Mesenchymal stem cell (in vitro differentiated cells and primary cell): ENCODE data around the gene UACA.
"Not testable (repeated sequence)": the region's sequence is repeated elsewhere in the genome, so short reads cannot be mapped to it uniquely, and the experiment has no call there.

Experiments
- DNase-seq: peaks from one replicate; pipeline ENCODE4 v3.0.0-alpha.2; 2013
- H2AFZ ChIP-seq: one replicate; pipeline ENCODE4 v1.6.1; 2013; ENCODE audit warnings: low read depth, mild to moderate bottlenecking, control low read depth, inconsistent platforms, low read length, moderate library complexity
- H2AK5ac ChIP-seq: 2 replicates; pipeline ENCODE4 v1.6.1; 2013; ENCODE audit warnings: low read length, moderate library complexity, mild to moderate bottlenecking, inconsistent platforms; ENCODE audit not compliant: severe bottlenecking
- H2BK120ac ChIP-seq: one replicate; pipeline ENCODE4 v1.6.1; 2013; ENCODE audit warnings: low read depth, mild to moderate bottlenecking, inconsistent platforms, low read length, moderate library complexity
- H2BK12ac ChIP-seq, 2 experiments: one replicate each; pipeline ENCODE4 v1.6.1; 2013; ENCODE audit warnings: inconsistent platforms in 2 of 2, low read length in 2 of 2, mild to moderate bottlenecking in 2 of 2, moderate library complexity in 2 of 2, control low read depth in 1 of 2
- H2BK15ac ChIP-seq: one replicate; pipeline ENCODE4 v1.6.1; 2013; ENCODE audit warnings: mild to moderate bottlenecking, low read depth, inconsistent platforms; ENCODE audit not compliant: poor library complexity, severe bottlenecking
- H2BK5ac ChIP-seq: 2 replicates; pipeline ENCODE4 v1.6.1; 2013; ENCODE audit warnings: low read depth, mild to moderate bottlenecking, low read length, control low read depth, inconsistent platforms; ENCODE audit not compliant: poor library complexity, severe bottlenecking
- H3K14ac ChIP-seq, 2 experiments: one replicate each; pipeline ENCODE4 v1.6.1; 2013; ENCODE audit warnings: inconsistent platforms in 2 of 2, low read length in 2 of 2, control low read depth in 1 of 2, mild to moderate bottlenecking in 1 of 2, moderate library complexity in 1 of 2
- H3K18ac ChIP-seq, 2 experiments: one replicate each; pipeline ENCODE4 v1.6.1; 2013; ENCODE audit warnings: inconsistent platforms in 2 of 2, low read length in 2 of 2, control low read depth in 1 of 2, low read depth in 1 of 2, mild to moderate bottlenecking in 1 of 2
- H3K23ac ChIP-seq, 2 experiments: one replicate each; pipeline ENCODE4 v1.6.1; 2013; ENCODE audit warnings: inconsistent platforms in 2 of 2, low read length in 2 of 2, mild to moderate bottlenecking in 2 of 2, moderate library complexity in 2 of 2, control low read depth in 1 of 2
- H3K27ac ChIP-seq: 2 replicates; pipeline ENCODE4 v1.5.1; 2013; ENCODE audit warnings: mild to moderate bottlenecking, moderate library complexity, low read length, control low read depth, inconsistent platforms; ENCODE audit not compliant: poor library complexity, severe bottlenecking
- H3K27me3 ChIP-seq, 2 experiments: 2 replicates each; pipeline versions ENCODE4 v1.6.1 to v1.7.0; 2013; ENCODE audit warnings: low read length in 2 of 2, mild to moderate bottlenecking in 2 of 2, moderate library complexity in 2 of 2, control low read depth in 1 of 2, inconsistent platforms in 1 of 2; ENCODE audit not compliant: control insufficient read depth in 1 of 2, insufficient read depth in 1 of 2
- H3K36me3 ChIP-seq, 2 experiments: 2 replicates each; pipeline versions ENCODE4 v1.6.1 to v1.7.0; 2013; ENCODE audit warnings: low read length in 2 of 2, control low read depth in 1 of 2, inconsistent platforms in 1 of 2, low read depth in 1 of 2, mild to moderate bottlenecking in 1 of 2; ENCODE audit not compliant: insufficient read depth in 2 of 2, control insufficient read depth in 1 of 2
- H3K4ac ChIP-seq, 2 experiments: one replicate each; pipeline ENCODE4 v1.6.1; 2013; ENCODE audit warnings: inconsistent platforms in 2 of 2, low read length in 2 of 2, mild to moderate bottlenecking in 2 of 2, moderate library complexity in 2 of 2, control low read depth in 1 of 2, low read depth in 1 of 2
- H3K4me1 ChIP-seq: 2 replicates; pipeline ENCODE4 v1.6.1; 2013; ENCODE audit warnings: low read depth, low read length, control low read depth; ENCODE audit not compliant: control insufficient read depth, insufficient read depth
- H3K4me2 ChIP-seq: 2 replicates; pipeline ENCODE4 v1.6.1; 2013; ENCODE audit warnings: low read length, mild to moderate bottlenecking, inconsistent platforms; ENCODE audit not compliant: poor library complexity, severe bottlenecking
- H3K4me3 ChIP-seq, 2 experiments: 2 replicates each; pipeline versions ENCODE4 v1.5.1 to v1.7.0; 2013; ENCODE audit warnings: low read length in 2 of 2, mild to moderate bottlenecking in 2 of 2, control low read depth in 1 of 2, low read depth in 1 of 2; ENCODE audit not compliant: insufficient read depth in 1 of 2
- H3K79me1 ChIP-seq: replicated peaks from 2 replicates; pipeline ENCODE4 v1.6.1; 2013; ENCODE audit warnings: mild to moderate bottlenecking, control low read depth, low read length, inconsistent platforms; ENCODE audit not compliant: poor library complexity, severe bottlenecking
- H3K9ac ChIP-seq: 2 replicates; pipeline ENCODE4 v1.7.0; 2013; ENCODE audit warnings: mild to moderate bottlenecking, low read length, moderate library complexity
- H3K9me3 ChIP-seq: 2 replicates; pipeline ENCODE4 v1.7.0; 2013; ENCODE audit warnings: mild to moderate bottlenecking, low read length; ENCODE audit not compliant: control insufficient read depth
- H4K8ac ChIP-seq: one replicate; pipeline ENCODE4 v1.6.1; 2013; ENCODE audit warnings: inconsistent platforms, mild to moderate bottlenecking, low read length, moderate library complexity
- H4K91ac ChIP-seq: one replicate; pipeline ENCODE4 v1.6.1; 2013; ENCODE audit warnings: mild to moderate bottlenecking, low read length, inconsistent platforms
- WGBS: methylation state at CpG from one replicate; pipeline ENCODE4 v1.1.7; 2013; ENCODE audit warnings: mixed read lengths; 5-methylcytosine and 5-hydroxymethylcytosine counted together

The UACA gene

DNA sequence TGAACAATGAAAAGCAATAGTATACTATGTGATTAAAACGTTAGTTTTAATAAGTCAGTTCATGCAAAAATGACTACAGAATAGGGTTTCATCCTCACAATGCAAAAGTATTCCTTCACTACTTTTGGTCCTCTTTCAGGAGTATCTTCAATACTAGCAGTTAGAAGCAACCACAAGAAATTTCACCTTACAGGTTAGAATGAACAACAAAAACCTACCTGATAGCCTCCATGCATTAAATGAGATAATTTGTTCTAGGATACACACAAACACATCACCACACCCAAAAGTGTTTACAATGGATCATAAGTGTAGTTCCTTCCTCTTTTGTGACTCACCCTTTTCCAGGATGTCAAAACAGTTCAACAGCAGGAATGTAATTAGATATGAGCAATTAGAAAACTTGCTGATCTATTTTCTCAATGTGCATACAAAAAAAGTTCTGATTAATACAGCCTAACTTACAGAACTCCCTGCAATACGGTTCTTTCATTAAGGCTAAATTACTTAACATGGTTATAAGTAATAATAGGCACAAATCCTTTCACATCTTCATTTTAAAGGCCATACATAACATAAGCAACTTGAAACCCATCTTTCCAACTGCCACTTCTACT, 21.6 kb downstream of the UACA start:
- peaks cover 4% of the 10 kb centered on the region for H3K4me1 ChIP-seq
- H3K9ac ChIP-seq = peak overlapping the region; percentile 87
- H3K27ac ChIP-seq = no peak overlapping the region
- no peak overlapping the region for H2BK12ac ChIP-seq
- H2AK5ac ChIP-seq = no peak overlapping the region
- no peak overlapping the region for H4K91ac ChIP-seq
- H3K79me1 ChIP-seq = peaks cover 4% of the 10 kb centered on the region
- H3K9me3 ChIP-seq = no peaks in the 10 kb centered on the region
- H3K4me2 ChIP-seq = no peak overlapping the region
- no peak overlapping the region for H3K14ac ChIP-seq
- H4K8ac ChIP-seq = no peak overlapping the region
- H2BK120ac ChIP-seq = no peak overlapping the region
- WGBS = 50% methylated on average over 1 of the region's 2 CpGs
- peak; percentile 81 for DNase-seq
- peaks cover 0 to 4% of the 10 kb centered on the region in 2 experiments for H3K36me3 ChIP-seq
- H2BK15ac ChIP-seq = no peak overlapping the region
- H2BK5ac ChIP-seq = no peak overlapping the region
- H3K23ac ChIP-seq = no peak overlapping the region
- no peak overlapping the region for H2AFZ ChIP-seq
- peak overlapping the region in 1 of 2 experiments; percentile 41 for H3K4me3 ChIP-seq
- no peak overlapping the region for H3K4ac ChIP-seq
- no peaks in the 10 kb centered on the region for H3K27me3 ChIP-seq
- H3K18ac ChIP-seq = no peak overlapping the region

DNA sequence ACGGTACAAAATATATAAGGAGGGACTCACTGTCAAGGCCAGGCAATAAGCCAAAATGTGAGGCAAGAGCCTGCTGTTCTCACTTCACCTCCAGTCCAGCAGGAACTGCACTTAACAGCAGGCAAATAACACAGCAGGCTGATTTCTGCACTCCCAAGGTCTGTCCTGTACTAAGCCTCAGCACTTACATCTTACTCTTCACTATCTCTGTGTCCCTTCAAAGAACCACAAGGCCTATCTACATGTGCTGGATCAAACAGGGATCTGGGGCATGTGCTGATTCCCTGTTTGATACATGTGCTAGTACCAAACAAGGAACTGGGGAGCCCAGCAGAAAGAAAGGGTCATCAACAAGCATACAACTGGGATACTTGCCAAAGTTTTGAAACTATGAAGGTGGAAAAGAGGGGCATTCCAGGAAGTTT, 22.2 kb downstream of the UACA start:
- 0% methylated on average over 1 of the region's 1 CpG for WGBS
- H3K36me3 ChIP-seq = peaks cover 0 to 4% of the 10 kb centered on the region in 2 experiments
- no peak overlapping the region for H3K4ac ChIP-seq
- no peak overlapping the region for H3K23ac ChIP-seq
- no peak overlapping the region for H4K91ac ChIP-seq
- peak; percentile 88 for DNase-seq
- peaks cover 4% of the 10 kb centered on the region for H3K4me1 ChIP-seq
- H3K18ac ChIP-seq = peak overlapping the region in 1 of 2 experiments; percentile 26
- peak overlapping the region in 1 of 2 experiments; percentile 41 for H3K4me3 ChIP-seq
- H3K14ac ChIP-seq = no peak overlapping the region
- H4K8ac ChIP-seq = no peak overlapping the region
- peak overlapping the region; percentile 87 for H3K9ac ChIP-seq
- H2BK12ac ChIP-seq = peak overlapping the region in 1 of 2 experiments; percentile 4
- H2BK120ac ChIP-seq = no peak overlapping the region
- peak overlapping the region; percentile 46 for H3K27ac ChIP-seq
- no peak overlapping the region for H2BK15ac ChIP-seq
- H2BK5ac ChIP-seq = no peak overlapping the region
- H3K4me2 ChIP-seq = no peak overlapping the region
- H3K79me1 ChIP-seq = peaks cover 5% of the 10 kb centered on the region
- peak overlapping the region; percentile 4 for H2AK5ac ChIP-seq
- no peak overlapping the region for H2AFZ ChIP-seq
- H3K27me3 ChIP-seq = no peaks in the 10 kb centered on the region
- H3K9me3 ChIP-seq = no peaks in the 10 kb centered on the region

DNA sequence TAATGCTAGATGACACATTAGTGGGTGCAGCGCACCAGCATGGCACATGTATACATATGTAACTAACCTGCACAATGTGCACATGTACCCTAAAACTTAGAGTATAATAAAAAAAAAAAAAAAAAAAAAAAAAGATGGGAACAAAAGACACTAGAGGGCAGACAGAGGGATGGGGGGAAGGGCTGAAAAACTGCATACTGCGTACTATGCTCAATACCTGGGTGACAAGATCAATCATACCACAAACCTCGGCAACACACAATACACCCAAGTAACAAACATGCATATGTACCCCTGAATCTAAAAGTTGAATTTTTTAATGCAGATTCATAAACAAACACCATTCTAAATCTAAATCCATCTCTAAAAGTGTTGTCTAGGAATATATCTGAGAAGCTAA, 28.3 kb downstream of the UACA start:
- not testable (repeated sequence) for H3K4me3 ChIP-seq, H3K4me1 ChIP-seq, H2BK120ac ChIP-seq, H3K79me1 ChIP-seq, H2BK12ac ChIP-seq, H2AK5ac ChIP-seq, H3K9me3 ChIP-seq, H4K91ac ChIP-seq, H2BK15ac ChIP-seq, H2AFZ ChIP-seq, H3K23ac ChIP-seq, H4K8ac ChIP-seq, H2BK5ac ChIP-seq, H3K27me3 ChIP-seq, H3K18ac ChIP-seq, H3K4me2 ChIP-seq, H3K9ac ChIP-seq, H3K36me3 ChIP-seq, DNase-seq, H3K27ac ChIP-seq, H3K4ac ChIP-seq, H3K14ac ChIP-seq
- WGBS = 91% methylated on average over 2 of the region's 3 CpGs

- Histone ChIP-seq H3K36me3 (no peaks in the 10 kb centered on the region), H3K9me3 (no peaks in the 10 kb centered on the region), H3K79me1 (peaks cover 6% of the 10 kb centered on the region), H3K27me3 (no peaks in the 10 kb centered on the region), H2BK120ac (no peak overlapping the region), H2BK12ac (no peak overlapping the region), H3K4me1 (no peaks in the 10 kb centered on the region), H4K8ac (no peak overlapping the region), H2AK5ac (no peak overlapping the region), H3K14ac (no peak overlapping the region), H2BK15ac (no peak overlapping the region), H3K23ac (no peak overlapping the region), H3K4me2 (no peak overlapping the region), H3K27ac (no peak overlapping the region), H4K91ac (no peak overlapping the region), H3K18ac (no peak overlapping the region), H2AFZ (no peak overlapping the region), H3K9ac (no peak overlapping the region), H2BK5ac (no peak overlapping the region), H3K4ac (no peak overlapping the region), H3K4me3 (no peak overlapping the region)
- DNase-seq = no peak
- WGBS = 100% methylated on average over 5 of the region's 5 CpGs
Observed at GRCh38 chr15:70729164-70729563, 34.2 kb downstream of the UACA start.
